WTC11 (cell line): ENCODE measurements around the gene RILPL1. TPM values are rescaled to one million over a fixed set of nuclear protein-coding genes. Genes with fewer than 3 reads are reported as not detected.

Experiments
- ATAC-seq: fragments of 200-7000 bp; cut with Tn5 transposase; 2 replicates; pipeline ENCODE4 v1.10.0; 2021; ENCODE audit warnings: mild to moderate bottlenecking, moderate library complexity
- CTCF ChIA-PET: fragments of 300-600 bp; sonication (Branson Sonifier 250); formaldehyde crosslinking; loops from one replicate; lab custom pipeline; 2021; ENCODE audit warnings: antibody characterized with exemption; lab: Charles Lee
- POLR2A ChIA-PET: fragments of 350-600 bp; sonication (Branson Sonifier 250); formaldehyde crosslinking; loops from one replicate; lab custom pipeline; 2021; ENCODE audit warnings: antibody characterized with exemption; lab: Charles Lee
- DNase-seq: peaks from one replicate; pipeline ENCODE4 v3.0.0; 2021; ENCODE audit warnings: low spot score
- H3K27ac Mint-ChIP-seq: 2 replicates; pipeline ENCODE4 v1.8.0; 2021; ENCODE audit warnings: mixed read lengths
- H3K27me3 Mint-ChIP-seq: 2 replicates; pipeline ENCODE4 v1.8.0; 2021; ENCODE audit warnings: low read depth, mild to moderate bottlenecking, moderate library complexity, mixed read lengths
- H3K36me3 Mint-ChIP-seq: 2 replicates; pipeline ENCODE4 v1.8.0; 2021; ENCODE audit warnings: mixed read lengths
- H3K4me1 Mint-ChIP-seq: 2 replicates; pipeline ENCODE4 v1.8.0; 2022; ENCODE audit warnings: mixed read lengths
- H3K4me3 Mint-ChIP-seq: 2 replicates; pipeline ENCODE4 v1.8.0; 2021; ENCODE audit warnings: mild to moderate bottlenecking, moderate library complexity, mixed read lengths
- H3K9me3 Mint-ChIP-seq: 2 replicates; pipeline ENCODE4 v1.8.0; 2021; ENCODE audit warnings: mixed read lengths
- E2F1 ChIP-seq: sonication (generic); formaldehyde crosslinking; IDR thresholded peaks from 2 replicates; pipeline ENCODE4 v1.8.0; 2022; ENCODE audit warnings: mild to moderate bottlenecking, missing genetic modification reagents
- ERG ChIP-seq: fragments of 250-450 bp; sonication (Bioruptor Pico); IDR thresholded peaks from 2 replicates; pipeline ENCODE4 v1.8.0; 2021; ENCODE audit warnings: mild to moderate bottlenecking
- MXD4 ChIP-seq: fragments of 250-450 bp; sonication (Bioruptor Pico); IDR thresholded peaks from 2 replicates; pipeline ENCODE4 v1.8.0; 2021; ENCODE audit warnings: mild to moderate bottlenecking, moderate library complexity, borderline replicate concordance
- NR3C1 ChIP-seq: sonication (generic); formaldehyde crosslinking; conservative IDR thresholded peaks from 2 replicates; pipeline ENCODE4 v1.8.1; 2023; ENCODE audit warnings: low read depth, mild to moderate bottlenecking, missing genetic modification reagents
- PREB ChIP-seq: sonication (generic); formaldehyde crosslinking; IDR thresholded peaks from 2 replicates; pipeline ENCODE4 v1.8.1; 2022; ENCODE audit warnings: mild to moderate bottlenecking, missing genetic modification reagents, moderate library complexity, borderline replicate concordance
- SP1 ChIP-seq: sonication (generic); formaldehyde crosslinking; conservative IDR thresholded peaks from 2 replicates; pipeline ENCODE4 v1.8.1; 2022; ENCODE audit warnings: missing genetic modification reagents
- STAT6 ChIP-seq: sonication (generic); formaldehyde crosslinking; conservative IDR thresholded peaks from 2 replicates; pipeline ENCODE4 v1.8.1; 2023; ENCODE audit warnings: mild to moderate bottlenecking, low read depth, missing genetic modification reagents, moderate library complexity
- TEAD1 ChIP-seq: sonication (generic); formaldehyde crosslinking; IDR thresholded peaks from 2 replicates; pipeline ENCODE4 v1.8.0; 2022; ENCODE audit warnings: mild to moderate bottlenecking, missing genetic modification reagents
- ZNF121 ChIP-seq: sonication (generic); formaldehyde crosslinking; IDR thresholded peaks from 2 replicates; pipeline ENCODE4 v1.8.0; 2023; ENCODE audit warnings: missing genetic modification reagents
- ZNF219 ChIP-seq: sonication (generic); formaldehyde crosslinking; IDR thresholded peaks from 2 replicates; pipeline ENCODE4 v1.8.0; 2023; ENCODE audit warnings: missing genetic modification reagents, mild to moderate bottlenecking, borderline replicate concordance
- ZNF396 ChIP-seq: fragments of 250-450 bp; sonication (Bioruptor Pico); IDR thresholded peaks from 2 replicates; pipeline ENCODE4 v1.8.0; 2021; ENCODE audit warnings: mild to moderate bottlenecking, moderate library complexity, borderline replicate concordance
- total RNA-seq: library from RNA; stranded (reverse); gene quantifications from 3 replicates; pipeline ENCODE4 v1.2.3, GENCODE V29; 2021
- TF ChIP-seq, protein P1 (sequence below): sonication (generic); formaldehyde crosslinking; IDR thresholded peaks from 2 replicates; pipeline ENCODE4 v1.8.0; 2022; ENCODE audit warnings: mild to moderate bottlenecking, missing genetic modification reagents
- TF ChIP-seq, protein P2 (sequence below): sonication (generic); formaldehyde crosslinking; IDR thresholded peaks from 2 replicates; pipeline ENCODE4 v1.8.0; 2023; ENCODE audit warnings: missing genetic modification reagents
- TF ChIP-seq, protein P3 (sequence below): sonication (generic); formaldehyde crosslinking; IDR thresholded peaks from 2 replicates; pipeline ENCODE4 v1.8.0; 2023; ENCODE audit warnings: missing genetic modification reagents, mild to moderate bottlenecking, borderline replicate concordance

RILPL1 gene
- total RNA-seq, 1 experiment from 2014 or later = 8.2 TPM

GRCh38 chr12:123479442-123480180 lies 53.9 kb downstream of the RILPL1 start:
- Mint-ChIP-seq H3K4me3 (no peak overlapping the region), H3K4me1 (no peaks in the 10 kb centered on the region), H3K9me3 (no peaks in the 10 kb centered on the region), H3K36me3 (no peaks in the 10 kb centered on the region), H3K27me3 (no peaks in the 10 kb centered on the region; the same call in 1 of the 2 replicates), H3K27ac (no peak overlapping the region)
- no peak for TF ChIP-seq STAT6 (CRISPR knock-in tag)
- TF ChIP-seq ZNF219 (CRISPR knock-in tag) = no peak
- no peak for TF ChIP-seq PREB
- TF ChIP-seq, protein P1, sequence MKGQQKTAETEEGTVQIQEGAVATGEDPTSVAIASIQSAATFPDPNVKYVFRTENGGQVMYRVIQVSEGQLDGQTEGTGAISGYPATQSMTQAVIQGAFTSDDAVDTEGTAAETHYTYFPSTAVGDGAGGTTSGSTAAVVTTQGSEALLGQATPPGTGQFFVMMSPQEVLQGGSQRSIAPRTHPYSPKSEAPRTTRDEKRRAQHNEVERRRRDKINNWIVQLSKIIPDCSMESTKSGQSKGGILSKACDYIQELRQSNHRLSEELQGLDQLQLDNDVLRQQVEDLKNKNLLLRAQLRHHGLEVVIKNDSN (CRISPR knock-in tag) = no peak
- CTCF ChIA-PET = interaction anchor here (0.6 kb wide), 1 partner anchor 624 kb away, joined by 3 read pairs; no protein-coding TSS in a partner anchor
- ATAC-seq = no peak
- no peak for DNase-seq
- POLR2A ChIA-PET = no interaction called here

DNA sequence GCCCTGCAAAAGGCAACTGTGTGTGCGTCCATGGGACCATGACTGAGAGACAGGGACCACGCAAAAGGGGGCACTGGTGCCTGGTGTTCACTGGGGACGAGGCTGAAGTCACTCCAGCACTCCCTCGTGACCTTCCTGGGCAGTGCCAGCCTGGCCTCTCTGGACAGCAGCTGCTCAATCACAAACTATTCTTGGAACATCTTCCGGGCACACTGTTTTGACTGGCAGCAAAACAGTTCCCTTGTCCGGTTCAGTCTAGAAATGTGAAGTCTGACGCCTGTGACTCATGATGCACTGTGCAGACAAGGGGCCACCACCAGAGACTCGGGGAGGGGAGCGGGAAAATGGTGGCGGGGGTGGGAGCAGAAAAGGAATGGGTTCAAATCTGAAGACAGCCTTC lies 54.8 kb downstream of the RILPL1 start:
- DNase-seq (no peak), ATAC-seq (no peak)
- H3K27me3 Mint-ChIP-seq = no peaks in the 10 kb centered on the region; the same call in 1 of the 2 replicates
- H3K27ac Mint-ChIP-seq = no peak overlapping the region
- H3K4me1 Mint-ChIP-seq = no peaks in the 10 kb centered on the region
- no peak overlapping the region for H3K4me3 Mint-ChIP-seq
- POLR2A ChIA-PET = no interaction called here
- no peaks in the 10 kb centered on the region for H3K9me3 Mint-ChIP-seq
- TF ChIP-seq TEAD1 (CRISPR knock-in tag) = no peak
- CTCF ChIA-PET = interaction anchor here (0.6 kb wide), 1 partner anchor 1979 kb away, joined by 3 read pairs; no protein-coding TSS in a partner anchor
- H3K36me3 Mint-ChIP-seq = no peaks in the 10 kb centered on the region

GRCh38 chr12:123478069-123478468 lies 55.5 kb downstream of the RILPL1 start:
- ChIA-PET CTCF (no interaction called here), POLR2A (no interaction called here)
- no peaks in the 10 kb centered on the region; the same call in 1 of the 2 replicates for H3K27me3 Mint-ChIP-seq
- no peaks in the 10 kb centered on the region for H3K4me1 Mint-ChIP-seq
- no peaks in the 10 kb centered on the region for H3K9me3 Mint-ChIP-seq
- H3K4me3 Mint-ChIP-seq = no peak overlapping the region
- ATAC-seq (no peak), DNase-seq (no peak)
- 0 out of 2 replicates have a peak, but pooled peaks have one; percentile 45 for TF ChIP-seq ZNF121
- TF ChIP-seq ERG (CRISPR knock-in tag) = no peak
- no peak for TF ChIP-seq ZNF396 (CRISPR knock-in tag)
- TF ChIP-seq ZNF219 (CRISPR knock-in tag) = no peak
- H3K36me3 Mint-ChIP-seq = no peaks in the 10 kb centered on the region
- H3K27ac Mint-ChIP-seq = no peak overlapping the region

DNA sequence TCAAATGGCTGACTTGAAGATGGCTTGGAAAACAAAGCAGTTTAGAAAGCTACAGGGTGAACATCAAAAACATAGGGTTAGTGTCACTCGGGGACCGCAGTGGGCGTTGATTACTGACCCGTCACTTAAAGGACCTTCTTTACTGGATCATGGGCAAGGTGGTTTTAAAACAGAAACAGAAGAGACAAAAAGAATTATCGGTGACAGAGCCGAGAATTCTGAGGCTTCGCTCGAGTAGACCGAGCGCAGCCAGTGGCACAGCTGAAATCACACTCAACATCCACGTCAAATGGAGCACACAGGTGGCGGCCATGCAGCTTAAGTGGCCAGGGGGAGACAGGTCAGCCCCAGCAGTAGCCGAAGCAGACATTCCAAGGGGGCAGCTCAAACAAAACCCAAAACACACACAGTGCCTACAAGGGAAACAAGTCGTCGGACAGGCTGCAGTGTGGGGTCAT lies 58.2 kb downstream of the RILPL1 start:
- DNase-seq (no peak), ATAC-seq (no peak)
- no peaks in the 10 kb centered on the region for H3K27me3 Mint-ChIP-seq
- H3K9me3 Mint-ChIP-seq = no peaks in the 10 kb centered on the region
- H3K27ac Mint-ChIP-seq = 0 out of 2 replicates have a peak overlapping the region, but pooled peaks have one; percentile 25
- ChIA-PET CTCF (no interaction called here), POLR2A (no interaction called here)
- H3K4me3 Mint-ChIP-seq = no peak overlapping the region
- H3K4me1 Mint-ChIP-seq = no peaks in the 10 kb centered on the region
- peaks cover 12% of the 10 kb centered on the region; the same call in 1 of the 2 replicates for H3K36me3 Mint-ChIP-seq
- TF ChIP-seq E2F1 (no peak), MXD4 (no peak), NR3C1 (CRISPR knock-in tag) (no peak), SP1 (CRISPR knock-in tag) (no peak)
- TF ChIP-seq, protein P2, sequence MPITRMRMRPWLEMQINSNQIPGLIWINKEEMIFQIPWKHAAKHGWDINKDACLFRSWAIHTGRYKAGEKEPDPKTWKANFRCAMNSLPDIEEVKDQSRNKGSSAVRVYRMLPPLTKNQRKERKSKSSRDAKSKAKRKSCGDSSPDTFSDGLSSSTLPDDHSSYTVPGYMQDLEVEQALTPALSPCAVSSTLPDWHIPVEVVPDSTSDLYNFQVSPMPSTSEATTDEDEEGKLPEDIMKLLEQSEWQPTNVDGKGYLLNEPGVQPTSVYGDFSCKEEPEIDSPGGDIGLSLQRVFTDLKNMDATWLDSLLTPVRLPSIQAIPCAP (CRISPR knock-in tag) = no peak
- TF ChIP-seq, protein P3, sequence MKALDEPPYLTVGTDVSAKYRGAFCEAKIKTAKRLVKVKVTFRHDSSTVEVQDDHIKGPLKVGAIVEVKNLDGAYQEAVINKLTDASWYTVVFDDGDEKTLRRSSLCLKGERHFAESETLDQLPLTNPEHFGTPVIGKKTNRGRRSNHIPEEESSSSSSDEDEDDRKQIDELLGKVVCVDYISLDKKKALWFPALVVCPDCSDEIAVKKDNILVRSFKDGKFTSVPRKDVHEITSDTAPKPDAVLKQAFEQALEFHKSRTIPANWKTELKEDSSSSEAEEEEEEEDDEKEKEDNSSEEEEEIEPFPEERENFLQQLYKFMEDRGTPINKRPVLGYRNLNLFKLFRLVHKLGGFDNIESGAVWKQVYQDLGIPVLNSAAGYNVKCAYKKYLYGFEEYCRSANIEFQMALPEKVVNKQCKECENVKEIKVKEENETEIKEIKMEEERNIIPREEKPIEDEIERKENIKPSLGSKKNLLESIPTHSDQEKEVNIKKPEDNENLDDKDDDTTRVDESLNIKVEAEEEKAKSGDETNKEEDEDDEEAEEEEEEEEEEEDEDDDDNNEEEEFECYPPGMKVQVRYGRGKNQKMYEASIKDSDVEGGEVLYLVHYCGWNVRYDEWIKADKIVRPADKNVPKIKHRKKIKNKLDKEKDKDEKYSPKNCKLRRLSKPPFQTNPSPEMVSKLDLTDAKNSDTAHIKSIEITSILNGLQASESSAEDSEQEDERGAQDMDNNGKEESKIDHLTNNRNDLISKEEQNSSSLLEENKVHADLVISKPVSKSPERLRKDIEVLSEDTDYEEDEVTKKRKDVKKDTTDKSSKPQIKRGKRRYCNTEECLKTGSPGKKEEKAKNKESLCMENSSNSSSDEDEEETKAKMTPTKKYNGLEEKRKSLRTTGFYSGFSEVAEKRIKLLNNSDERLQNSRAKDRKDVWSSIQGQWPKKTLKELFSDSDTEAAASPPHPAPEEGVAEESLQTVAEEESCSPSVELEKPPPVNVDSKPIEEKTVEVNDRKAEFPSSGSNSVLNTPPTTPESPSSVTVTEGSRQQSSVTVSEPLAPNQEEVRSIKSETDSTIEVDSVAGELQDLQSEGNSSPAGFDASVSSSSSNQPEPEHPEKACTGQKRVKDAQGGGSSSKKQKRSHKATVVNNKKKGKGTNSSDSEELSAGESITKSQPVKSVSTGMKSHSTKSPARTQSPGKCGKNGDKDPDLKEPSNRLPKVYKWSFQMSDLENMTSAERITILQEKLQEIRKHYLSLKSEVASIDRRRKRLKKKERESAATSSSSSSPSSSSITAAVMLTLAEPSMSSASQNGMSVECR (CRISPR knock-in tag) = no peak
